Iris pigment epithelial cell (primary cell): Measurements from ENCODE around the gene GARIN6.
A peak's percentile ranks its signal among the peaks of the same experiment; 100 is the strongest.
"Not testable (repeated sequence)": the region's sequence is repeated elsewhere in the genome, so short reads cannot be mapped to it uniquely, and the experiment has no call there.

ENCODE experiments used
- DNase-seq: peaks from one replicate; pipeline ENCODE4 v3.0.0-alpha.2; 2011; ENCODE audit warnings: low read depth

The GARIN6 gene

GRCh38 chr12:99647453-99647852 is at the start of gene GARIN6:
Gene GARIN6 (plus strand): TSS chr12:99647753. CDS start chr12:99648175, 422 bp downstream.
- no peak for DNase-seq

GRCh38 chr12:99598785-99599184 is 48.8 kb upstream of the GARIN6 start:
- DNase-seq, result no peak

- DNase-seq, result no peak
Observed at GRCh38 chr12:99600388-99600787, 47.2 kb upstream of the GARIN6 start.

- DNase-seq, result no peak
Observed at GRCh38 chr12:99609455-99610181, 37.9 kb upstream of the GARIN6 start.

GRCh38 chr12:99611117-99611516 is 36.4 kb upstream of the GARIN6 start:
- DNase-seq, result peak; percentile 3

- peak; percentile 3 for DNase-seq
Observed at GRCh38 chr12:99611599-99611998, 36.0 kb upstream of the GARIN6 start.

- no peak for DNase-seq
Observed at GRCh38 chr12:99618657-99619056, 28.9 kb upstream of the GARIN6 start.

- DNase-seq, result peak; percentile 30
Observed at GRCh38 chr12:99619389-99620158, 28.0 kb upstream of the GARIN6 start.

GRCh38 chr12:99620159-99620479 is 27.4 kb upstream of the GARIN6 start:
- DNase-seq, result no peak

- DNase-seq, result not testable (repeated sequence)
Observed at GRCh38 chr12:99624591-99624990, 23.0 kb upstream of the GARIN6 start.

GRCh38 chr12:99627459-99627858 is 20.1 kb upstream of the GARIN6 start:
- no peak for DNase-seq

GRCh38 chr12:99644629-99645028 is 2.9 kb upstream of the GARIN6 start:
- DNase-seq, result no peak

GRCh38 chr12:99648183-99648582 is 630 bp downstream of the GARIN6 start:
- DNase-seq, result no peak

- no peak for DNase-seq
Observed at GRCh38 chr12:99649551-99649950, 2.0 kb downstream of the GARIN6 start.

- DNase-seq, result peak; percentile 7
Observed at GRCh38 chr12:99658671-99659349, 11.3 kb downstream of the GARIN6 start.

- peak; percentile 27 for DNase-seq
Observed at GRCh38 chr12:99670635-99671034, 23.1 kb downstream of the GARIN6 start.

GRCh38 chr12:99680276-99680675 is 32.7 kb downstream of the GARIN6 start:
- DNase-seq, result no peak

GRCh38 chr12:99686142-99686541 is 38.6 kb downstream of the GARIN6 start:
- no peak for DNase-seq

- DNase-seq, result no peak
Observed at GRCh38 chr12:99695050-99695449, 47.5 kb downstream of the GARIN6 start.
